Keratinocyte (primary cell): ENCODE results near the gene RDX. TPM values are rescaled to one million over a fixed set of nuclear protein-coding genes. Genes with fewer than 3 reads are reported as not detected.
A peak's percentile ranks its signal among the peaks of the same experiment; 100 is the strongest.

Source experiments
- DNase-seq: peaks from one replicate; pipeline ENCODE4 v3.0.0-alpha.2; 2011; ENCODE audit warnings: low read depth, missing footprints, low spot score
- FAIRE-seq: peaks from 2 replicates; lab custom pipeline; 2011; peaks lifted over from hg19 to GRCh38; lab: Jason Lieb, UNC
- H2AFZ ChIP-seq: 2 replicates; pipeline ENCODE4 v1.6.0; 2012; ENCODE audit warnings: low read length, control low read depth, inconsistent platforms; ENCODE audit not compliant: control insufficient read depth
- H3K27ac ChIP-seq: 2 replicates; pipeline ENCODE4 v1.5.1; 2011; ENCODE audit warnings: low read length; ENCODE audit not compliant: control insufficient read depth, insufficient read depth
- H3K27me3 ChIP-seq: 3 replicates; pipeline ENCODE4 v1.6.0; 2011; ENCODE audit warnings: low read length; ENCODE audit not compliant: control insufficient read depth, insufficient read depth; ENCODE audit errors: extremely low read depth
- H3K36me3 ChIP-seq, 2 experiments: 2 replicates in 1 of 2; 3 replicates in 1 of 2; pipeline ENCODE4 v1.5.1; 2011; ENCODE audit warnings: low read length in 2 of 2, mild to moderate bottlenecking in 1 of 2; ENCODE audit not compliant: control insufficient read depth in 2 of 2, insufficient read depth in 2 of 2; ENCODE audit errors: extremely low read depth in 1 of 2
- H3K4me1 ChIP-seq: 3 replicates; pipeline ENCODE4 v1.5.1; 2011; ENCODE audit warnings: low read length; ENCODE audit not compliant: control insufficient read depth, insufficient read depth; ENCODE audit errors: extremely low read depth
- H3K4me2 ChIP-seq: 3 replicates; pipeline ENCODE4 v1.6.0; 2011; ENCODE audit warnings: low read depth, low read length; ENCODE audit not compliant: control insufficient read depth, insufficient read depth; ENCODE audit errors: extremely low read depth
- H3K4me3 ChIP-seq, 3 experiments: fragments of 200-600 bp in 1 of 3; sonication (generic) in 1 of 3; 2 replicates in 2 of 3; 3 replicates in 1 of 3; pipeline ENCODE4 v1.5.1; 2011 to 2016; ENCODE audit warnings: low read length in 3 of 3, mild to moderate bottlenecking in 3 of 3, control low read depth in 2 of 3, inconsistent platforms in 1 of 3, low read depth in 1 of 3, mixed read lengths in 1 of 3, mixed run types in 1 of 3, moderate library complexity in 1 of 3; ENCODE audit not compliant: control insufficient read depth in 2 of 3, insufficient read depth in 2 of 3; ENCODE audit errors: extremely low read depth in 1 of 3
- H3K79me2 ChIP-seq: 2 replicates; pipeline ENCODE4 v1.6.0; 2012; ENCODE audit warnings: low read length; ENCODE audit not compliant: control insufficient read depth, insufficient read depth
- H3K9ac ChIP-seq: 3 replicates; pipeline ENCODE4 v1.6.0; 2011; ENCODE audit warnings: low read length; ENCODE audit not compliant: control insufficient read depth, insufficient read depth; ENCODE audit errors: extremely low read depth
- H3K9me1 ChIP-seq: 3 replicates; pipeline ENCODE4 v1.6.0; 2011; ENCODE audit warnings: low read length; ENCODE audit not compliant: control insufficient read depth, insufficient read depth; ENCODE audit errors: extremely low read depth
- H3K9me3 ChIP-seq: 2 replicates; pipeline ENCODE4 v1.5.1; 2012; ENCODE audit warnings: low read depth, low read length; ENCODE audit not compliant: control insufficient read depth
- H4K20me1 ChIP-seq: 3 replicates; pipeline ENCODE4 v1.6.0; 2011; ENCODE audit warnings: low read length; ENCODE audit not compliant: control insufficient read depth, insufficient read depth; ENCODE audit errors: extremely low read depth
- EZH2 ChIP-seq: IDR thresholded peaks from one replicate; pipeline ENCODE4 v1.6.1; 2012; ENCODE audit warnings: inconsistent platforms, mild to moderate bottlenecking, low read length, moderate library complexity
- dilution Hi-C: fragments of 300-500 bp; cut with MboI; formaldehyde crosslinking; loops from one replicate; pipeline ENCODE4 v1.7.0; 2020; ENCODE audit warnings: low sequenced_read_pairs; ENCODE audit not compliant: extremely low pct_ligation_motif_present
- polyA plus RNA-seq, 5 experiments: library from polyadenylated mRNA; depleted of rRNA in 3 of 5; stranded (reverse) in 3 of 5; stranded (forward) in 1 of 5; unstranded in 1 of 5; fragments of >200 nt; gene quantifications; 1 replicate in 1 of 5; 2 replicates in 3 of 5; 3 replicates in 1 of 5; pipeline versions ENCODE4 v1.2.1 to v1.2.3, GENCODE V29; 2011 to 2012; ENCODE audit warnings: missing spikeins in 2 of 5, low read depth in 1 of 5, low replicate concordance in 1 of 5
- TF ChIP-seq, protein P1 (sequence below), 3 experiments: IDR thresholded peaks in 1 of 3; conservative IDR thresholded peaks in 1 of 3; optimal IDR thresholded peaks in 1 of 3; 2 replicates in 2 of 3; 3 replicates in 1 of 3; pipeline versions ENCODE3 to v1.5.1; 2011; ENCODE audit warnings: low read length in 3 of 3, mild to moderate bottlenecking in 3 of 3, moderate library complexity in 2 of 3, control low read depth in 1 of 3, inconsistent platforms in 1 of 3; ENCODE audit not compliant: insufficient read depth in 2 of 3; ENCODE audit errors: extremely low read depth in 1 of 3

The RDX gene
- polyA plus RNA-seq, 1 donor (not counting 4 experiments of a cell fraction or from before 2014, with no cell fraction given), result 85.4 TPM

DNA sequence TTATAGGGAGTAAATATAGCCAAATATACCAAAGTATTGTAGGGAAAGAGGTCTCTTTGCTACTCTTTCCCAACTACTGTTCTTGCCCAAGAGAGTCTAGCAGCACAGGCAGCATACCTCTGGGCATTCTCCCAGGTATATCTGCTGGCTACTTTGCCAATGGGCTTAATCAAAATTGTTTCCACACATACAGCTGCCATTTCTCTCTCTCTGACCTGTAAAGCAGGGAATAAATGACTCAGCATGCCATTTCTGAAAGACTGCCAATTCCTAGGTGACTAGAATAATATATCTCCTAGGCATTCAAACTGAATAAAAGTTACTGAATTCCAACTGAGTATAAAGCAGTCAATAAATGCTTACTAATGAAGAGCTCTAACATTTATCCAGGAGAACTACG is 44.6 kb downstream of the RDX start:
- DNase-seq (no peak), FAIRE-seq (peak; percentile 41)
- H3K4me2 ChIP-seq, result no peak overlapping the region
- no peaks in the 10 kb centered on the region for H3K79me2 ChIP-seq
- no peaks in the 10 kb centered on the region for H3K9me3 ChIP-seq
- peaks cover 9% of the 10 kb centered on the region for H3K4me1 ChIP-seq
- H3K9ac ChIP-seq, result no peak overlapping the region
- H3K9me1 ChIP-seq, result no peaks in the 10 kb centered on the region
- dilution Hi-C loops, result no loop called here
- peaks cover 12 to 14% of the 10 kb centered on the region in 2 experiments for H3K36me3 ChIP-seq
- TF ChIP-seq, protein P1, sequence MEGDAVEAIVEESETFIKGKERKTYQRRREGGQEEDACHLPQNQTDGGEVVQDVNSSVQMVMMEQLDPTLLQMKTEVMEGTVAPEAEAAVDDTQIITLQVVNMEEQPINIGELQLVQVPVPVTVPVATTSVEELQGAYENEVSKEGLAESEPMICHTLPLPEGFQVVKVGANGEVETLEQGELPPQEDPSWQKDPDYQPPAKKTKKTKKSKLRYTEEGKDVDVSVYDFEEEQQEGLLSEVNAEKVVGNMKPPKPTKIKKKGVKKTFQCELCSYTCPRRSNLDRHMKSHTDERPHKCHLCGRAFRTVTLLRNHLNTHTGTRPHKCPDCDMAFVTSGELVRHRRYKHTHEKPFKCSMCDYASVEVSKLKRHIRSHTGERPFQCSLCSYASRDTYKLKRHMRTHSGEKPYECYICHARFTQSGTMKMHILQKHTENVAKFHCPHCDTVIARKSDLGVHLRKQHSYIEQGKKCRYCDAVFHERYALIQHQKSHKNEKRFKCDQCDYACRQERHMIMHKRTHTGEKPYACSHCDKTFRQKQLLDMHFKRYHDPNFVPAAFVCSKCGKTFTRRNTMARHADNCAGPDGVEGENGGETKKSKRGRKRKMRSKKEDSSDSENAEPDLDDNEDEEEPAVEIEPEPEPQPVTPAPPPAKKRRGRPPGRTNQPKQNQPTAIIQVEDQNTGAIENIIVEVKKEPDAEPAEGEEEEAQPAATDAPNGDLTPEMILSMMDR (optimal IDR thresholded peaks at IDR 0.05 in 1 of 3, IDR thresholded peaks at IDR 0.05 in 1 of 3, conservative IDR thresholded peaks at IDR 0.05 in 1 of 3; ENCODE audit: extremely low read depth in 1 of 3, insufficient read depth in 2 of 3, low read length in 3 of 3), result no peak
- no peak for TF ChIP-seq EZH2
- no peak overlapping the region for H2AFZ ChIP-seq
- H4K20me1 ChIP-seq, result no peaks in the 10 kb centered on the region
- no peak overlapping the region for H3K4me3 ChIP-seq
- H3K27ac ChIP-seq, result no peak overlapping the region
- H3K27me3 ChIP-seq, result no peaks in the 10 kb centered on the region

DNA sequence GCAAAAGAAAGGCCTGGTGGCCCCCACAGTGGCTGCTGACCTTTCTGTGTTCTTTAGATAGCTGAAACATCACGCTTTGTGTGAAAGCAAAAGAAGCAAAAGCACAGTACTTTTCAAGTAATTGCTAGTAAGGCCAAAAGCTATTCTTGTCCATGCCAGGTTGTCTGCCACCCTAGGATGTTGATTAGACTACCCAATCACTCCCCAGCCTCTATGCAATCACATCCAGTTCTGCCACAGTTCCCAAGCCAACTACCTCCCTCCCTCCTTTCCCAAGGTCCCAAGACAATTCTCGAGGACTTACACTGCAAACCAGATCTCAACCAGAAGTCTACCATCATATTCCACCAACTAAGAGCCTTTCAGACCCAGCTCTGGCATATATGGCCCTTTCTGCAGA is 46.2 kb downstream of the RDX start:
- no peak for TF ChIP-seq EZH2
- TF ChIP-seq, protein P1 (optimal IDR thresholded peaks at IDR 0.05 in 1 of 3, IDR thresholded peaks at IDR 0.05 in 1 of 3, conservative IDR thresholded peaks at IDR 0.05 in 1 of 3; ENCODE audit: extremely low read depth in 1 of 3, insufficient read depth in 2 of 3, low read length in 3 of 3), result no peak
- Histone ChIP-seq H3K27me3 (no peaks in the 10 kb centered on the region), H3K36me3 (peaks cover 12 to 18% of the 10 kb centered on the region in 2 experiments), H3K4me3 (no peak overlapping the region), H3K4me1 (peaks cover 9% of the 10 kb centered on the region), H3K9me3 (no peaks in the 10 kb centered on the region), H3K9ac (no peak overlapping the region), H3K27ac (no peak overlapping the region), H3K9me1 (no peaks in the 10 kb centered on the region), H4K20me1 (no peaks in the 10 kb centered on the region), H3K79me2 (no peaks in the 10 kb centered on the region), H2AFZ (no peak overlapping the region), H3K4me2 (no peak overlapping the region)
- FAIRE-seq, result no peak
- DNase-seq, result no peak
- dilution Hi-C loops, result no loop called here
